ENCODE data around the gene CLN3.
"Not testable (repeated sequence)": the region's sequence is repeated elsewhere in the genome, so short reads cannot be mapped to it uniquely, and the experiment has no call there.

Gene CLN3

GRCh38 chr16:28513484-28514181 is 21.8 kb upstream of the CLN3 start:
- no peak for DNase-seq

DNA sequence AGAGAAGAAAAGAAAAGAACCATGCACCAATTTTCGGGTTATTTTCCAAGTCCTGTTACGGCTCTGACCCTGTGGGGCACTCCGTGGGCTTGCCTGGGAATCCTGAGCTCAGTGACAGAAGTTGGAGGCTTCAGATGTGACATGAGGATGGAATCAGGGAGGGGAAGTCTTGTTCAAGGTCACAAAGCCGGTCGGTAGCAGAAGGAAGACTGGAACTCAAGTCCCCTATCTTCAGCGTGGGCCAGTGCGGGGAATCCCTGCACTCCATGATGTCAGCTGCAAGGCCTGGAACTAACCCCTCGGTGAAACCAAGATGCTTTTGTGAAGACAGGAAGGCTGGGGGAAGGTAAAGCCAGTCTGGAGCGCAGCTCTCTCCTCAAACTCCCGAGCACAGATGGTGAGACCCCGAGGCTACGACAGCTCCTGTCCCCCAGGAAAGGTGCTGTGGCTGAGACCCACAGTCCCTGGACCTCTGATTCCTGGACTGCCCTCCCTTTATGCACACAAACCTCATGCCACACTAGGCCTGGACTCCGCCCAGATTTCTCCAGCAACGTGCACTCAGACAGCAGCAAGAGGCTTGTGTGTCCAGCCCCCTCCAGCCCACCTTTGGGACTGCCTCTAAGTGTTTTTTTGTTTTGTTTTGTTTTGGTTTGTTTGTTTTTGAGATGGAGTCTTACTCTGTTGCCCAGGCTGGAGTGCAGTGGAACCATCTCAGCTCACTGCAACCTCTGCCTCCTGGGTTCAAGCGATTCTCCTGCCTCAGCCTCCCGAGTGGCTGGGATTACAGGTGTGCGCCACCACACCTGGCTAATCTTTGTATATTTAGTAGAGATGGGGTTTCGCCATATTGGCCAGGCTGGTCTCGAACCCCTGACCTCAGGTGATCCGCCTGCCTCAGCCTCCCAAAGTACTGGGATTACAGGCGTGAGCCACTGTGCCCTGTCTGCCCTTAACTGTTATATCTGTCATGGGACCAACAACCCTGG is 20.2 kb upstream of the CLN3 start:
- no peak for DNase-seq

- DNase-seq = no peak
These were observed 19.2 kb upstream of the CLN3 start for GRCh38 chr16:28511031-28511430.

DNA sequence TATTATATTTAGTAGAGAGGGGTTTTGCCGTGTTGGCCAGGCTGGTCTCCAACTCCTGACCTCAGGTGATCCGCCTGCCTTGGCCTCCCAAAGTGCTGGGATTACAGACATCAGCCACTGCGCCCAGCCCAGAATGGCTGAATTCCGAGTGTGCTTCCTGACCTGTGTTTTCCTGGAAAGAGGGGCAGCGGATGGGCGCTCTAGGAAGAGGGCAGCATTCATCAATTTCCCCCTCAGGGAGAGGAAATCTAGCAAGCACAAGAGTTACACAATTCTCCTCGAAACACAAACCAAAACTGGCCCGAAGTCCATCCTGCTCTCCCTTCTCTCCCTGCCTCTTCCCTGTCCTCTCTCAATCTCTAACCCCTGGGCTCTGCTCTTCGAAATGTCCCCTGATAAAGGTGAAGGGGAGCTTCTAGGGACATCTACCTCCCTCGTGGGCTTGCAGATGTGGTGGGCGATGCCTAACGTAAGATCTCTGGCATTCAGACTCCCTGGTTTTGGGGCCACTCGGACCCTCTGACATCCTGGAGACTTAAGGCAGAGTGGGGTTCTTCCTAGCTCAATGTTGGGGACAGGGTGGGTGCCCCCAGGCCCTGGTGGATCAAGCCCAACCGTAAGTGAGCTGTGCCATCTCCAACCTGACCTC is 13.7 kb upstream of the CLN3 start:
- DNase-seq = no peak

GRCh38 chr16:28504707-28505404 is 13.0 kb upstream of the CLN3 start:
- DNase-seq = no peak

DNA sequence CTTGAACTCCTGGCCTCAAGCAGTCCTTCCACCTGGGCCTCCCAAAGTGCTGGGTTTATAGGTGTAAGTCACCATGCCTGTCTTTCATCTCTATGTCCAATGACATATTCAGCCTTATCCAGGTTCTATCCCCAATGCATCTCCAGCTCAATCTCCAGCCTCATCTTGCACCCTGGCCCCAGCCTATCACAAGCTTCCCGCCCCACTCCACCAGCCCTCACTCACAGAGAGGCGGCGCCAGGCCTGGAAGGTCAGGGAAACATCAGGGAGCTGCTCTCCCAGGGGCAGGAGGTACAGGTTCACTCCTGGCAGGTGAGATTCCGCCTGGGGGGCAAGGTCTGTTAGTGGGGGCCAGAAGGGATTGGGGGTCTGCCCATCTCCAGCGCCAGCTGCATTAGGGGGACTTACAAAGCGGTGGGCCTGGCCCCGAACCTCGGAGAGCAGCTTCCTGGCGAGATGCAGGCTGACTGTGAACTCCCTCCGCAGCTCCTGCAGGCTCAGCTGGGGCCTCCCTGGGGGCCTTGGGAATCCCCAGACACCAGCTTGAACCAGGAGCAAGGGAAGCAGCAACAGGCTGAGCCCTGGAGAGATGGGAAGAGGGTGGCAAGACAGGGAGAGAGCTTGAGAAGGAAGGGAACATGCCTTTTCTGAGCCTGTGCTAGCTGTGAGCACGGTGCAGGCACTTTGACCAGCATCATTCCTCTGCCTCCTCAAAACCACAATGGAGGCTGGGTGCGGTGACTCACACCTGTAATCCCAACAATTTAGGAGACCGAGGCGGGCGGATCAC is 11.8 kb upstream of the CLN3 start:
- no peak for DNase-seq

DNA sequence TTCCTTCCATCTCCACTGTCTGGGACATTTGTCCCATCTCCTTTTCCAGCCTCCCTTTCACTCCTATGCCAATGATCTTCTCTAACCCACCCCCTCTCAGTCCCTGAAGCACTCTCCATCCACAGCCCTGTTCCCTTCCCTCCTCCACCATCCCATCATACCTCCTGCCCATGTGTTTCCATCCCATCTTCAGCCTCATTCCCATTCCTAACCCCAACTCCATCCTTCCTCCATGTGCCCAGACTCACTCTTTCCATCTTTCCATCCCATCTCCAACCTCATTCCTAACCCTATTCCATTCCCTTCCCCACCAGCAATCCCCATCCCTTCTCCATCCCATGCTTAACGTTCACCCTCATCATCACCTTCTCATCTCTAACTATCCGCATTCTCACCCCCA is 10.4 kb upstream of the CLN3 start:
- no peak for DNase-seq

- DNase-seq = no peak
These were observed 9.7 kb upstream of the CLN3 start for GRCh38 chr16:28501258-28502232.

GRCh38 chr16:28500476-28501180 is 8.8 kb upstream of the CLN3 start:
- DNase-seq = not testable (repeated sequence)

GRCh38 chr16:28499854-28500253 is 8.0 kb upstream of the CLN3 start:
- DNase-seq = no peak

- DNase-seq = no peak
These were observed 7.0 kb upstream of the CLN3 start for GRCh38 chr16:28498666-28499381.

DNA sequence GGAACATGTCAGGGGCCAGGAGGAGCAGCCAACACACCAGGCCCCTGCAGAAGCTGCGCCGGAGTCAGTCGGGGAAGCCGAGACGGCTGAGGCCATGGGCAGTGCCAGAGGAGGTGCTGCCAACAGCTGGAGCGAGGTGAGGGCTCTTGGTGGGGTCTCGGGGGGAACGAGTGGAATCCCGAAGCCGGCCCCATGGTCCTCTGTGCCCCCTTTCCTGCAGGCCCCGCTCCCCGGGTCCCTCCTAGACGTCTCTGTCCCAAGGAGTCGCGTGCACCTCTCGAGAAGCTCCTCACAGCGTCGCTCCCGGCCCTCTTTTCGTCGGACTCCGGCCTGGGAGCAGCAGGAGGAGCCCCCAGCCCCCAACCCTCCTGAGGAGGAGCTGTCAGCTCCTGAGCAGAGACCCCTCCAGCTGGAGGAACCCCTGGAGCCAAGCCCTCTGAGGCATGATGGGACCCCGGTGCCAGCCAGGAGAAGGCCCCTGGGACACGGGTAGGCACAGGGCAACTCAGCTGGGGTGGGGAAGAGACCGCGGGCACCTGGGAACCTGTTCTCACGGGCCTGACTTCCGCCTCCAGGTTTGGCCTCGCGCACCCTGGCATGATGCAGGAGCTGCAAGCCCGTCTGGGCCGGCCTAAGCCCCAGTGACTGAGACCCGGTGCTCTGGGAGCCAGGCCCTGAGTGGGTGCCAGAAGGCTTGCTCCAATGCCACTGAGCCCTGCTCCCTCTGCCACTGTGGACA is 6.2 kb upstream of the CLN3 start:
- DNase-seq = no peak

- no peak for DNase-seq
These were observed 5.5 kb upstream of the CLN3 start for GRCh38 chr16:28497386-28497785.

- no peak for DNase-seq
These were observed 5.0 kb upstream of the CLN3 start for GRCh38 chr16:28496844-28497243.

DNA sequence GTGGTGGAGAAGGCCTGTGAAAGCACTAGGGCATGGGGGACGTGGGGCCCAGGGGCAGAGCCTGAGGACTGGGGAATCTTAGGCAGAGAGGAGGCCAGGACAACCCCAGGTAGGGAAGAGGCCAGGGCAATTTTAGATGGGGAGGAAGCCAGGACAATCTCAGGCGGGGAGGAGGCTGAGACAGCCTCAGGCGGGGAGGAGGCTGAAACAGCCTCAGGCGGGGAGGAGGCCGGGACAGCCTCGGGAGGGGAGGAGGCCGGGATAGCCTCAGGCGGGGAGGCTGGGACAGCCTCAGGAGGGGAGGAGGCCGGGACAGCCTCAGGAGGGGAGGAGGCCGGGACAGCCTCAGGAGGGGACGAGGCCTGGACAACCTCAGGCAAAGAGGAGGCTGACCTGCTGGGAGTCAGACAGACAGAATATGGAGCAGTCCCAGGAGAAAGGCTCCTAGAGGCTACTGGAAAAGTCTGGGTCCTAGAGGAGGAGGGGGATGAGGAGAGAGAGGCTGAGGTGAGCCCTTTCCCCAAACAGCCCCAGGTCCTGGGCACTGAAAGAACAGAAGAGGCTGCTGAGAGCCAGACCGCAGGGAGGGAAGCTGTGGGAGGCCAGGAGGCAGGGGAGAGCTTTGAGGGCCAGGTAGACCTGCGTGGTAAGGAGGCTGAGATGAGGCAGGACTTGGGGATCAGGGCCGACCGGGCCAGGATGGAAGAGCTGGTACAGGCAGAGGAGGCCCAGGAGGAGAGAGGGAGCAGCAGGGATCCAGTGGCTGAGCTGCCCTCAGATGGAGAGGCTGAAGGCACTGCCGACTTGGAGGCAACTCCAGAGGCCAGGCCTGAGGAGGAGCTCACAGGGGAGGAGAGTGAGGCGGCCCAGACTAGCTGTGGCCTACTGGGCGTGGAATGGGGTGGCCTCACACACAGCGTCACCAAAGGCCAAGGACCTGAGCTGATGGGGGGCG is 4.2 kb upstream of the CLN3 start:
- no peak for DNase-seq

DNA sequence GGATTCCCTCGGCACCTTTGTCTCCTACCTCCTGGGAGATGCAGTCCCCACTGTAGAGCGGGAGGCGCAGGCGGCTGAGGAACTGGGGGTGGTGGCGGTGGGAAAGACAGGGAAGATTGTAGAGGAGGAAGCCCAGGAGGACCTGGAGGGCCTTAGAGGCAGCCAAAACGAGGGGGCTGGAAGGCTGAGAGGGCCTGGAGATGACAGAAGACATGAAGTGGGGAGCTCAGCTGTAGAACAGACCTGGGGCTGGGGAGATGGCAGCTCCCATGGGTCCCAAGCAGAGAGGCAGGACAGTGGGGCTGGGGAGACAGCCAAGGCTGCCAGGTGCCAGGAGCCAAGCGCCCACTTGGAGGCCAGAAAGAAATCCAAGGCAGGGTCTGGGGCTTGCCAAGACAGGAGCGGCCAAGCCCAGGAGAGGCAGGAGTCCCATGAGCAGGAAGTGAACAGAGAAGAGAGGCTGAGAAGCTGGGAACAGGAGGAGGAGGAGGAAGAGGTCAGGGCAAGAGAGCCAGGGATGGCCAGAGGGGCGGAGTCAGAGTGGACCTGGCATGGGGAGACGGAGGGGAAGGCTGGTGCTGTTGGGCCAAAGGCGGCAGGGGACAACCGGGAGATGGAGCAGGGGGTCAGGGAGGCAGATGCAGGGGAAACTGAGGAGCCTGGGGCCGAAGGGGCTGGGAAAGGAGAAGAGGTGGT is 3.4 kb upstream of the CLN3 start:
- no peak for DNase-seq
